PC-3 (cell line): ENCODE results near the gene STAT5B.

ENCODE experiments used
- EZH2 ChIP-seq: fragments of 300-600 bp; sonication (generic); IDR thresholded peaks from one replicate; pipeline ENCODE4 v1.6.1; 2017; ENCODE audit warnings: antibody characterized with exemption, mild to moderate bottlenecking, low read length; ENCODE audit not compliant: unreplicated experiment
- TF ChIP-seq, protein P1 (sequence below): fragments of 300-600 bp; sonication (generic); conservative IDR thresholded peaks from 2 replicates; pipeline ENCODE4 v1.5.1; 2017; ENCODE audit warnings: antibody characterized with exemption, low read depth, mild to moderate bottlenecking, low read length

DNA sequence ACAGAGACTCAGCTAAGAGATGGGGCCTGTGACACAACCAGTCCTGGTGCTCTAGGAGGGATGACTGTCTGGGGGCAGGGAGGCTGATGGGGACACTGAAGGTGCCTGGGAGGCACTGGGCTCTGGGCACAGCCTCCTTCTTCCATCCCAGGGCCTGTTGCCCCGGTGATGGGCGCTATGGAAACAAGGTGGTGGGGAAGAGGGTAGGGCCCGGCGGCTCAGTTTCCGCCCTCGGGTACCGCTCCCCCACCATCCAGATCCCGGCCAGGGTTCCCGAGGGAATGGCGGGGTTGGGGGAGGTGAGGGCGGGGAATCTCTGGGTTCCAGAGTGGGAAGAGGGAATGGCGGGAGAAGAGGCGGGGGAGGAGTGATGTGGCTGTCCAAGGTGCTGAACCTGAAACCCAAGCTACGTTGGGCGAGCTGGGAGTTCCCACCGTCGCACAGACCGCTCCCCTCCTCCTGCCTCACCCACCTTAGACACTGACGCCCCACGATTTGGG lies 96.2 kb downstream of the STAT5B start:
- TF ChIP-seq, protein P1, sequence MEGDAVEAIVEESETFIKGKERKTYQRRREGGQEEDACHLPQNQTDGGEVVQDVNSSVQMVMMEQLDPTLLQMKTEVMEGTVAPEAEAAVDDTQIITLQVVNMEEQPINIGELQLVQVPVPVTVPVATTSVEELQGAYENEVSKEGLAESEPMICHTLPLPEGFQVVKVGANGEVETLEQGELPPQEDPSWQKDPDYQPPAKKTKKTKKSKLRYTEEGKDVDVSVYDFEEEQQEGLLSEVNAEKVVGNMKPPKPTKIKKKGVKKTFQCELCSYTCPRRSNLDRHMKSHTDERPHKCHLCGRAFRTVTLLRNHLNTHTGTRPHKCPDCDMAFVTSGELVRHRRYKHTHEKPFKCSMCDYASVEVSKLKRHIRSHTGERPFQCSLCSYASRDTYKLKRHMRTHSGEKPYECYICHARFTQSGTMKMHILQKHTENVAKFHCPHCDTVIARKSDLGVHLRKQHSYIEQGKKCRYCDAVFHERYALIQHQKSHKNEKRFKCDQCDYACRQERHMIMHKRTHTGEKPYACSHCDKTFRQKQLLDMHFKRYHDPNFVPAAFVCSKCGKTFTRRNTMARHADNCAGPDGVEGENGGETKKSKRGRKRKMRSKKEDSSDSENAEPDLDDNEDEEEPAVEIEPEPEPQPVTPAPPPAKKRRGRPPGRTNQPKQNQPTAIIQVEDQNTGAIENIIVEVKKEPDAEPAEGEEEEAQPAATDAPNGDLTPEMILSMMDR: no peak
- TF ChIP-seq EZH2: no peak
